ENCODE data around the gene ZNF594. TPM values are rescaled to one million over a fixed set of nuclear protein-coding genes. Genes with fewer than 3 reads are reported as not detected.

Gene ZNF594
- total RNA-seq, 1 experiment from 2014 or later, result 12.5 TPM

- Mint-ChIP-seq H3K9me3 (peaks cover 0 to 3% of the 10 kb centered on the region in 2 experiments; a peak in 2 of 5 replicates), H3K4me1 (no peaks in the 10 kb centered on the region), H3K27me3 (ENCODE audit: low read depth) (peaks cover 2% of the 10 kb centered on the region), H3K27ac (no peak overlapping the region), H3K36me3 (ENCODE audit: insufficient read depth in 1 of 3, low read depth in 3 of 3) (no peaks in the 10 kb centered on the region), H3K4me3 (no peak overlapping the region)
- Histone ChIP-seq H2AFZ (ENCODE audit: low read length) (no peak overlapping the region), H3K4me2 (ENCODE audit: insufficient read depth, insufficient read length, low read length) (no peak overlapping the region), H3K4me1 (ENCODE audit: insufficient read depth, low read length) (no peaks in the 10 kb centered on the region), H3K56ac (ENCODE audit: insufficient read length, low read depth, low read length) (no peak overlapping the region), H3K79me1 (ENCODE audit: insufficient read depth, low read depth, low read length, poor library complexity, severe bottlenecking) (no peaks in the 10 kb centered on the region), H3K27me3 (ENCODE audit: insufficient read depth, low read length) (no peaks in the 10 kb centered on the region), H2BK20ac (ENCODE audit: low read depth, low read length, poor library complexity, severe bottlenecking) (no peak overlapping the region), H3K23me2 (ENCODE audit: insufficient read length, low read depth, low read length, poor library complexity, severe bottlenecking) (no peaks in the 10 kb centered on the region), H2BK12ac (ENCODE audit: insufficient read length, low read depth, low read length) (no peak overlapping the region), H4K5ac (ENCODE audit: insufficient read length, low read depth, low read length) (no peak overlapping the region), H3K14ac (ENCODE audit: insufficient read depth, low read length) (no peak overlapping the region), H3K27ac (ENCODE audit: insufficient read length, low read depth, low read length) (no peak overlapping the region), H4K91ac (ENCODE audit: insufficient read length, low read depth, low read length) (no peak overlapping the region), H2BK120ac (ENCODE audit: low read depth, low read length, poor library complexity, severe bottlenecking) (no peak overlapping the region), H3K79me2 (ENCODE audit: insufficient read depth, low read length) (no peaks in the 10 kb centered on the region), H2BK15ac (ENCODE audit: low read depth, low read length) (no peak overlapping the region), H3K4ac (ENCODE audit: low read depth, low read length) (no peak overlapping the region), H3T11ph (ENCODE audit: low read length) (no peak overlapping the region), H3K18ac (ENCODE audit: insufficient read length, low read depth, low read length) (no peak overlapping the region), H3K9ac (ENCODE audit: extremely low read depth, insufficient read length, low read length) (no peak overlapping the region), H3K23ac (ENCODE audit: insufficient read length, low read depth, low read length) (no peak overlapping the region), H4K20me1 (ENCODE audit: control insufficient read depth, insufficient read depth, insufficient read length) (no peaks in the 10 kb centered on the region), H3K9me3 (ENCODE audit: control insufficient read depth, low read depth, low read length) (no peaks in the 10 kb centered on the region), H4K8ac (replicated peaks; ENCODE audit: insufficient read length, low read depth, low read length) (no peak overlapping the region), H2AK5ac (ENCODE audit: insufficient read length, low read length) (no peak overlapping the region), H2BK5ac (ENCODE audit: insufficient read length, low read length) (no peak overlapping the region)
- TF ChIP-seq CTCF (conservative IDR thresholded peaks at IDR 0.05), result no peak
- no peak for DNase-seq
- WGBS (ENCODE audit: extremely low coverage, insufficient read length, low lambda C conversion rate), result no CpG with 5 or more reads among the region's 1 CpG
Observed at GRCh38 chr17:5203908-5204294, 12.2 kb upstream of the ZNF594 start.

Data from H9 (cell line).